Measurements from ENCODE around the gene TMEM126A. TPM values are rescaled to one million over a fixed set of nuclear protein-coding genes. Genes with fewer than 3 reads are reported as not detected.

Gene TMEM126A
- total and polyA plus RNA-seq, 2 experiments from 2014 or later = 24.7 to 71.1 TPM

DNA sequence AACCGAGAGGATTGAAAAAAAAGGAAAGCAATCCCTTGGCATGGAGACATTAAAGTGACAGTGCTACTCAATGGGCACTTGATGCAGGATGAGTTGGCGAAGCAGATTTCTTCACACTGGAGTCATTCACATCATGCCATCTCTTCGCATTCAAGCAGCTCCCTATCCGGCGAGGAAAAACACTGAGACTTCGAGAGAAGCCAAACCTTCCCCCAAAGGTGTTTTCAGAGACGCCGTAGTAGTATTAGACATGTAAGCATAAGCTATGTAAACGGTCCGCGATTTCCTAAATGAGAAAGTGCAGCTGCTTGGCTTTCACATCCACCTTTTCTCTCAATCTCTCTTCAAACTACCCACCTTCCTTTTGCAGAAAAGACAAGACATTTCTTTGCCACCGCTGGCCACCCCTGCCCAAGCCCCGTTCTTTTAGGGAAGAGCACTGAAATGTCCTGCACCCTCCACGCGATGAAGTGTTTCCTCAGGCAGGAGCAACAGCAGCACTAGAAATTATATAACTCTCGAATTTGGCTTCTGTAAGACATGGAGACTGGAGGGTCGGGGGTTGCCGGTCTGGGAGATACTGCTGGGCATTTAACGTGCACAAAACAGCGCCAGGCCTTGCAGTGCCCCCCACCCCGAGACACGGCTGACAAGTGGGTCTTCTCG is 20.3 kb upstream of the TMEM126A start, which contains the start of gene DLG2:
TSS of gene DLG2 (minus strand) at position 13 of the 666 bp plus-strand sequence.
- Histone ChIP-seq H3K27ac (ENCODE audit: low read depth) (peak within 1 kb of the TSS; percentile 88), H3K36me3 (ENCODE audit: insufficient read depth) (peaks cover 17% of the 10 kb centered on the region; the same call in 1 of the 2 replicates), H3K27me3 (ENCODE audit: insufficient read depth) (no peaks in the 10 kb centered on the region), H2AFZ (peak within 1 kb of the TSS; percentile 95), H3K79me2 (replicated peaks; ENCODE audit: insufficient read depth) (peaks cover 40% of the 10 kb centered on the region), H3K4me3 (peak within 1 kb of the TSS; percentile 71), H3K9me2 (ENCODE audit: insufficient read depth) (no peaks in the 10 kb centered on the region), H3K4me1 (ENCODE audit: insufficient read depth) (peaks cover 17% of the 10 kb centered on the region; the same call in 1 of the 2 replicates), H3K4me2 (peak within 1 kb of the TSS; percentile 94), H4K20me1 (replicated peaks; ENCODE audit: insufficient read depth) (no peaks in the 10 kb centered on the region; the same call in 1 of the 2 replicates), H3F3A (replicated peaks; ENCODE audit: low read depth) (peaks cover 9% of the 10 kb centered on the region; the same call in 1 of the 2 replicates)
- peak; percentile 23 for DNase-seq (ENCODE audit: low spot score)
- ATAC-seq = peak; percentile 17
- Mint-ChIP-seq H3K27me3 (ENCODE audit: insufficient read depth, low read depth, poor library complexity) (no peaks in the 10 kb centered on the region), H3K4me3 (peak within 1 kb of the TSS; percentile 93), H3K4me1 (peaks cover 21% of the 10 kb centered on the region), H3K9me3 (no peaks in the 10 kb centered on the region; the same call in 2 of the 3 replicates), H3K36me3 (ENCODE audit: low read depth) (peaks cover 16% of the 10 kb centered on the region; the same call in 2 of the 3 replicates), H3K27ac (peak within 1 kb of the TSS; percentile 96)
- no peak for TF ChIP-seq ZNF114 (CRISPR knock-in tag; IDR thresholded peaks at IDR 0.05)
- TF ChIP-seq STAT1 (IDR thresholded peaks at IDR 0.05; ENCODE audit: unreplicated experiment) = no peak
- no peak for TF ChIP-seq CREB1 (CRISPR knock-in tag; IDR thresholded peaks at IDR 0.05; ENCODE audit: low read depth)
- TF ChIP-seq POLR2AphosphoS5 (IDR thresholded peaks at IDR 0.05; ENCODE audit: low read depth) = no peak

DNA sequence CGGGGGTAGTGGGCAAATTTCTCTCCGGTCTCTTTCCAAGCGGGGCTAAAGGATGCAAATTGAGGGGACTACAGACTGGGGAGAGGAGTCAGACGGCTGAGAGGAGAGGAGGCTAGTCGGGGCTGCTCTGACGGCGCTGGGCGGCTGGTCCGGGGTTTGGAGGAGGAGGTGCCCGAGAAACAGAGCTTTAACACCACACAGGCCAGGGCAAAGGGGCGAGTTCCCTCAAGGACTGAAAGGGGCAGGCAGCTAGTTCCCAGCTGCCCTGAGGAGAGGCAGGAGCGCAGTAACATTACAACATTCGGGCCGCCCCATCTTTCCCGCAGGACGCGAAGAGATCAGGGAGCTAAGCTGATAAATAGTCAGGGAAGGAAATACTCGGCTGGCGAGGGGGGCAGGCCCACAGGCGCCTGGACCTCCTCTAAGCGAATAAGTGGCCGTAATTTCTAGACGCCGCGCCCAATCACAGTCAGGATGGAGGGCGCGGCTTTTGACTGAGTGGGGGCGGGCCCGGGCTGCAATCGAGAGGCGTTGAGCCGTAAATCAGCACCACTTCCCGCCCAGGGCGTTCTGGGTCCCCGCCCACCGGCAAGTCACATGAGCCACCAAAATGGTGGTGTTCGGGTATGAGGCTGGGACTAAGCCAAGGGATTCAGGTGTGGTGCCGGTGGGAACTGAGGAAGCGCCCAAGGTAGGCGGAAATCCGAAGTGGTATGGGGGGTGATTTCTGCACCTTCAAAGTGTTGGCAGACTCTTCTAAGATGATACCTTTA is 19.6 kb upstream of the TMEM126A start, which contains the start of gene TMEM126B:
TSS of gene TMEM126B (plus strand) at position 596 of the 773 bp plus-strand sequence. CDS start at position 611, 15 bp downstream.
- H3K27ac ChIP-seq (ENCODE audit: low read depth) = peak within 1 kb of the TSS; percentile 88
- ATAC-seq = peak; percentile 98
- H3K4me1 ChIP-seq (ENCODE audit: insufficient read depth) = peaks cover 17% of the 10 kb centered on the region; the same call in 1 of the 2 replicates
- peaks cover 20% of the 10 kb centered on the region; the same call in 2 of the 3 replicates for H3K36me3 Mint-ChIP-seq (ENCODE audit: low read depth)
- peak within 1 kb of the TSS; percentile 71 for H3K4me3 ChIP-seq
- H3F3A ChIP-seq (replicated peaks; ENCODE audit: low read depth) = peaks cover 9% of the 10 kb centered on the region; the same call in 1 of the 2 replicates
- H2AFZ ChIP-seq = peak within 1 kb of the TSS; percentile 95
- peaks cover 21% of the 10 kb centered on the region for H3K4me1 Mint-ChIP-seq
- H3K79me2 ChIP-seq (replicated peaks; ENCODE audit: insufficient read depth) = peaks cover 47% of the 10 kb centered on the region
- no peaks in the 10 kb centered on the region for H3K9me2 ChIP-seq (ENCODE audit: insufficient read depth)
- H3K27ac Mint-ChIP-seq = peak within 1 kb of the TSS; percentile 96
- peaks cover 17% of the 10 kb centered on the region; the same call in 1 of the 2 replicates for H3K36me3 ChIP-seq (ENCODE audit: insufficient read depth)
- DNase-seq (ENCODE audit: low spot score) = peak; percentile 100
- H3K4me3 Mint-ChIP-seq = peak within 1 kb of the TSS; percentile 93
- H3K4me2 ChIP-seq = peak within 1 kb of the TSS; percentile 94
- H3K27me3 Mint-ChIP-seq (ENCODE audit: insufficient read depth, low read depth, poor library complexity) = no peaks in the 10 kb centered on the region
- H4K20me1 ChIP-seq (replicated peaks; ENCODE audit: insufficient read depth) = no peaks in the 10 kb centered on the region; the same call in 1 of the 2 replicates
- H3K9me3 Mint-ChIP-seq = no peaks in the 10 kb centered on the region; the same call in 2 of the 3 replicates
- H3K27me3 ChIP-seq (ENCODE audit: insufficient read depth) = no peaks in the 10 kb centered on the region
- TF ChIP-seq STAT1 (IDR thresholded peaks at IDR 0.05; ENCODE audit: unreplicated experiment) (no peak), POLR2AphosphoS5 (IDR thresholded peaks at IDR 0.05; ENCODE audit: low read depth) (peak; percentile 99), ZNF331 (CRISPR knock-in tag; IDR thresholded peaks at IDR 0.05; ENCODE audit: low read depth) (no peak), ZNF114 (CRISPR knock-in tag; IDR thresholded peaks at IDR 0.05) (no peak), CREB1 (CRISPR knock-in tag; IDR thresholded peaks at IDR 0.05; ENCODE audit: low read depth) (0 out of 2 replicates have a peak, but pooled peaks have one; percentile 23)
- TF ChIP-seq, protein P1, sequence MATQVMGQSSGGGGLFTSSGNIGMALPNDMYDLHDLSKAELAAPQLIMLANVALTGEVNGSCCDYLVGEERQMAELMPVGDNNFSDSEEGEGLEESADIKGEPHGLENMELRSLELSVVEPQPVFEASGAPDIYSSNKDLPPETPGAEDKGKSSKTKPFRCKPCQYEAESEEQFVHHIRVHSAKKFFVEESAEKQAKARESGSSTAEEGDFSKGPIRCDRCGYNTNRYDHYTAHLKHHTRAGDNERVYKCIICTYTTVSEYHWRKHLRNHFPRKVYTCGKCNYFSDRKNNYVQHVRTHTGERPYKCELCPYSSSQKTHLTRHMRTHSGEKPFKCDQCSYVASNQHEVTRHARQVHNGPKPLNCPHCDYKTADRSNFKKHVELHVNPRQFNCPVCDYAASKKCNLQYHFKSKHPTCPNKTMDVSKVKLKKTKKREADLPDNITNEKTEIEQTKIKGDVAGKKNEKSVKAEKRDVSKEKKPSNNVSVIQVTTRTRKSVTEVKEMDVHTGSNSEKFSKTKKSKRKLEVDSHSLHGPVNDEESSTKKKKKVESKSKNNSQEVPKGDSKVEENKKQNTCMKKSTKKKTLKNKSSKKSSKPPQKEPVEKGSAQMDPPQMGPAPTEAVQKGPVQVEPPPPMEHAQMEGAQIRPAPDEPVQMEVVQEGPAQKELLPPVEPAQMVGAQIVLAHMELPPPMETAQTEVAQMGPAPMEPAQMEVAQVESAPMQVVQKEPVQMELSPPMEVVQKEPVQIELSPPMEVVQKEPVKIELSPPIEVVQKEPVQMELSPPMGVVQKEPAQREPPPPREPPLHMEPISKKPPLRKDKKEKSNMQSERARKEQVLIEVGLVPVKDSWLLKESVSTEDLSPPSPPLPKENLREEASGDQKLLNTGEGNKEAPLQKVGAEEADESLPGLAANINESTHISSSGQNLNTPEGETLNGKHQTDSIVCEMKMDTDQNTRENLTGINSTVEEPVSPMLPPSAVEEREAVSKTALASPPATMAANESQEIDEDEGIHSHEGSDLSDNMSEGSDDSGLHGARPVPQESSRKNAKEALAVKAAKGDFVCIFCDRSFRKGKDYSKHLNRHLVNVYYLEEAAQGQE (IDR thresholded peaks at IDR 0.05; ENCODE audit: unreplicated experiment) = no peak
- TF ChIP-seq, protein P2, sequence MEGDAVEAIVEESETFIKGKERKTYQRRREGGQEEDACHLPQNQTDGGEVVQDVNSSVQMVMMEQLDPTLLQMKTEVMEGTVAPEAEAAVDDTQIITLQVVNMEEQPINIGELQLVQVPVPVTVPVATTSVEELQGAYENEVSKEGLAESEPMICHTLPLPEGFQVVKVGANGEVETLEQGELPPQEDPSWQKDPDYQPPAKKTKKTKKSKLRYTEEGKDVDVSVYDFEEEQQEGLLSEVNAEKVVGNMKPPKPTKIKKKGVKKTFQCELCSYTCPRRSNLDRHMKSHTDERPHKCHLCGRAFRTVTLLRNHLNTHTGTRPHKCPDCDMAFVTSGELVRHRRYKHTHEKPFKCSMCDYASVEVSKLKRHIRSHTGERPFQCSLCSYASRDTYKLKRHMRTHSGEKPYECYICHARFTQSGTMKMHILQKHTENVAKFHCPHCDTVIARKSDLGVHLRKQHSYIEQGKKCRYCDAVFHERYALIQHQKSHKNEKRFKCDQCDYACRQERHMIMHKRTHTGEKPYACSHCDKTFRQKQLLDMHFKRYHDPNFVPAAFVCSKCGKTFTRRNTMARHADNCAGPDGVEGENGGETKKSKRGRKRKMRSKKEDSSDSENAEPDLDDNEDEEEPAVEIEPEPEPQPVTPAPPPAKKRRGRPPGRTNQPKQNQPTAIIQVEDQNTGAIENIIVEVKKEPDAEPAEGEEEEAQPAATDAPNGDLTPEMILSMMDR (conservative IDR thresholded peaks at IDR 0.05; ENCODE audit: low read depth in 2 of 2) = no peak
- TF ChIP-seq, protein P3, sequence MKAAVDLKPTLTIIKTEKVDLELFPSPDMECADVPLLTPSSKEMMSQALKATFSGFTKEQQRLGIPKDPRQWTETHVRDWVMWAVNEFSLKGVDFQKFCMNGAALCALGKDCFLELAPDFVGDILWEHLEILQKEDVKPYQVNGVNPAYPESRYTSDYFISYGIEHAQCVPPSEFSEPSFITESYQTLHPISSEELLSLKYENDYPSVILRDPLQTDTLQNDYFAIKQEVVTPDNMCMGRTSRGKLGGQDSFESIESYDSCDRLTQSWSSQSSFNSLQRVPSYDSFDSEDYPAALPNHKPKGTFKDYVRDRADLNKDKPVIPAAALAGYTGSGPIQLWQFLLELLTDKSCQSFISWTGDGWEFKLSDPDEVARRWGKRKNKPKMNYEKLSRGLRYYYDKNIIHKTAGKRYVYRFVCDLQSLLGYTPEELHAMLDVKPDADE (IDR thresholded peaks at IDR 0.05) = peak; percentile 60; the same call in 1 of the 2 replicates

Data from GM23338 (cell line).